HTR-8/SVneo (cell line): Measurements from ENCODE around the gene CALML6.

Experiments used
- DNase-seq: peaks from one replicate; pipeline ENCODE4 v3.0.0; 2011; ENCODE audit warnings: low spot score, mixed read lengths; ENCODE audit not compliant: insufficient read length
- FAIRE-seq: peaks from 2 replicates; lab custom pipeline; 2011; peaks lifted over from hg19 to GRCh38; lab: Jason Lieb, UNC

Gene CALML6

DNA sequence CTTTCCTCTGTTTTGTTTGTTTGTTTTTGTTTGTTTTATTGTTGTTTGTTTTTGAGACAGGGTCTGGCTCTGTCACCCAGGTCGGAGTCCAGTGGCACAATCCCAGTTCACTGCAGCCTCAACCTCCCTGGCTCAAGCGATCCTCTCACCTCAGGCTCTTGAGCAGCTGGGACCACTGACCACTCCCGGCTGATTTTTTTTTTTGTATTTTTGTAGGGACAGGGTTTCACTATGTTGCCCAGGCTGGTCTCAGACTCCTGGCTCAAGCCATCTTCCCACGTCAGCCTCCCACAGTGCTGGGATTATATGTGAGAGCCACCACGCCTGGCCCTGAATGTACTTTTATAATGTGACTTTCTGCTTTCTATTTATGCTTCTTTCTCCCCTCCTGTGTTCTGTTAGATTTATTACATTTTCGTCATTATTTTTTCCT lies 5.0 kb upstream of the CALML6 start:
- no peak for FAIRE-seq
- DNase-seq = no peak

DNA sequence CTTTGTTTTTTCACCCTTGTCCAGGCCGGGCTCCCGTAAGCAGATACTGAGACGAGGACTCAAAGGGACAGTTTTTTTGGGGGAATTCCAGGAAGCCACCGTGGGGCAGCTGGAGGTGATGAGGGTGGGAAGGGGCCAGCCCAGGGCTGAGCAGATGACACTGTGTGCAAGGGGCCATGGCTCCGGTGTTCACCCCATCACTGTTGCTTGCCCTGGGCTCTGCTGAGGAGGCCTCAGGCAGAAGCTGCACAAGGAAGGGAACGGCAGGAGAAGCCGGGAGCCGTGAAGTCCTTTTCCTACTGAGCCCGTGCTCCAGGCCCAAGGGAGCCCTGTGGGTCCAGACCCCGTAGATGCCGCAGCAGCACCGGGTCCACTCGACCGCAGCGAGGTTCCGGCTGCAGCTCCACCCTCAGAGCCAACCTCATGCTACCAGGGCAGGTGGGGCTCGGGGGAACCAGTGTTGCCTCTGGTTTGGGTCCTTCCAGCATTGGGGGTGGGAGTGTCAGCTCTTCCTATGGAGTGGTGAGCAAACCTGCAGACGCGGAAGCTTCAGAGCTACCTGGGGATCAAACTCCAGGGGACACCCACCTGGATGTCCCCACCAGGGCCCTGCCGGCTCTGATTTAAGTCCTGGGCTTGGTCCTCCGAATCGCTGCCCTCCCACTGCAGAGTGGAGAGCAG lies 4.3 kb upstream of the CALML6 start:
- DNase-seq (no peak), FAIRE-seq (no peak)

DNA sequence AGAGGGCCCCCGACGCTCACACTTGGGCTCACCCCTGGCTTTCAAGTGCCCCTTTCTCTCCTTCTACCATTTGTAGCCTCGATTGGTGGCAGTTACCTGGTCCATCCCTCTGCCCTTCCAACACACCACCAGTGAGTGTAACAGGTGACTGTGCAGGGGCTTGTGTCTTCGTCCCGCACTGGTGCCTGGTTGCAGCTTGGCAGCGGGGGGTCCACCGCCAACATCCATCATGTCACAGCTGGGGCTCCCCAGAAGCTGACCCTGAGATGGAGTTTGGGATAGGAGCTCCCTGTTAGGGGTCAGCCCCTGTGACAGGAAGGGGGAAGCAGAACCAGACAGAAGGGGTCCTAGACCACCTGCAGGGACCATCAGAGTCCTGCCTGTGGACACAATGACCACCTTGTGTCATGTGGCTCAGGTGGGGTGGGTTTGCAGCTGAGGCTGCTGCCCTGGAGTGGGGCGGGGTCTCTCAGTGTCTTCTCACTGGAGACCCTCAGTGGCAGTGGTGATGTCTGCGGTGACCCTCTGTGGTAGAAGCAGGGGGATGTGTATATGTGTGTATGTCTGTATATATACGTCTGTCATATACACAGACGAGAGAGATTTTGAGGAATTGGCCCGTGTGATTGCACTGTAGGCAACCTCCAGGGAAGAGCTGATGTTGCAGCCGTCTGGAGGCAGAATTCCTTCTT lies 3.6 kb upstream of the CALML6 start:
- DNase-seq (no peak), FAIRE-seq (no peak)

DNA sequence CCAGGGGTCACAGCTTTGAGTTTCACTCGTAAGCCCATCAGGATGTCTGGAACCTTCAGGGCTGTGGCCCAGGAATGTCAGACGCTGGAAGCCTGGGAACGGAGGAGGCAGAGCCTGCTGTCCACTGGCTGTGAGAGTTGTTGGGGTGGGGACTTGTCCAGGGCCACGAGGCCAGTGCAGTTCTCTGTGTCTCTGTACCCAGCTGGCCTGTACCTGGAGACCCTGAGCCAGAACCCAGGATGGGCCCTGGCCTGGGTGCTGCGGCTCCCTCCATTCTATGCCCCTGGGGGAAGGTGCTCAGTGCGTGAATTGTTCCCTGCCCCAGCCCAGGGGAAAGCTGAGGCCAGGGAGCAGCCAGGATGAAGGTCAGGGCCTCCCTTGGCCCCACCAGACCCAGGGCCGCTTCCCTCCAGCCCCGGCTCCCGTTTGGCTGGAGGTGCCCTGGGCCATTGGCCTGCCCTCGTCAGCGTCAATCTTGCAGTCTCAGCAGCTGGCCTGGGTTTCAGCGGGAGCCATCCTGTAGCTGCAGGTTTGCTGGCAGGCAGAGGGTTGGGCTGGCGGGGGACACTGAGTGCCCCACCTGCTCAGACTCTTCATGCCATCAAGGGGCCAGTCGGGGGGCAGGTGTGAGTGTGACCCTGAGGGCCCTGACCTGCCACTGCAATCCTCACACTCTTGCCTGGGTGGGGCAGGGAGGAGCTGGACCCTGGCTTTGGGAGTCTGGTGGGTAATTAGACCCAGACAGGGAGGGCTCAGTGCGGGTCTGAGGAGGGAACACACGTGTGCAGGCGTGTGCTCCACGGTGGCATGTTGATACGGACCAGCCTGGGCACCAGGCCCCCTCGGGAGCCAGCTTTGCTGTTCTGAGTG lies 724 bp upstream of the CALML6 start:
- DNase-seq (no peak), FAIRE-seq (no peak)

DNA sequence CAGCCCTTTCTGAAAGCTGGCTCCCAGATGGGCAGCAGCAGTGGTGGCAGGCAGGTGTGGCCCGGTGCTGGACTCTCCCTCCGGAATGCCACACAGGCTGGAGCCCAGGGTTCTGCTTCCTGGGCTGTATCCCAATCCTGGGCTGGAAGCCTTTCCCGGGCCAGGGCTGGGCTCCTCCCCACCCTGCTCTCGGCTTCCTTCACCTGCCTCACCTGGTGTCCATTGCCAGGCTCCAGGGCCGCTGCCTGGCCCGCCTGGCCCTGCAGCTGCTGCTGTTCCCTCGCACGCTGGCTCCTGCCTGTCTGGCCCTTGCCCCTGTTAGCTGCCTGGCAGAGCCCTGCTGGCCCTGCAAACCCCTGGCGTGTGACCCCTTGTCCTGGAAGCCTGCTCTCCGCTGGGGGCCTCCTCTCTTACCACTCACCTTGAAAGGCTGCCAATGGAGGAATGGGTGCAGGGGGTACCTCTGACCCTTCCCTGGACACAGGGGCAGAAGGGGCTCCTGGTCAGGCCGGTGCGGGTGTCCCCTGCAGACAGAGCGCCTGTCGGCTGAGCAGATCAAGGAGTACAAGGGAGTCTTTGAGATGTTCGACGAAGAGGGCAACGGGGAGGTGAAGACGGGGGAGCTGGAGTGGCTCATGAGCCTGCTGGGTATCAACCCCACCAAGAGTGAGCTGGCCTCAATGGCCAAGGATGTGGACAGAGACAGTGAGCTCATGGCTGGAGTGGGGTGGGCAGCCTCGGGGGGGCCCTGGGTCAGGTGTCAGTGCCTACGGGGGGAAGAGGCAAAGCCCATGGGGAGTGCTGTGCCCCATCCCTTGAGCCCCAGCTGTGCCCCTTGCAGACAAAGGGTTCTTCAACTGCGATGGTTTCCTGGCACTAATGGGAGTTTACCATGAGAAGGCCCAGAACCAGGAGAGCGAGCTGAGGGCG lies 1.1 kb downstream of the CALML6 start:
- no peak for FAIRE-seq
- no peak for DNase-seq

DNA sequence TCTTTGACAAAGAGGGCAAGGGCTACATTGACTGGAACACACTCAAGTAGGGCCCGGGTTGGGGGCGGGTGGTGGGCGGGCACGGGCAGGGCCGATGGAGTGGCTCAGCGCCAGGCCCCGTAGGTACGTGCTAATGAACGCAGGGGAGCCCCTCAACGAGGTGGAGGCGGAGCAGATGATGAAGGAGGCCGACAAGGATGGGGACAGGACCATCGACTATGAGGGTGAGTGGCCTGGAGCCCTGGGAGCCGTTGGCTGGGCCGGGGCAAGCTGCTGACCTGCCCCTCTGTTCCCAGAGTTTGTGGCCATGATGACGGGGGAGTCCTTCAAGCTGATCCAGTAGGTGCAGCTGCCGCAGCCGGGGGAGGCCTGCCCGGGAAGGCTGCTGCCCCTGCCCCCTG lies 1.8 kb downstream of the CALML6 start:
- DNase-seq (no peak), FAIRE-seq (no peak)

DNA sequence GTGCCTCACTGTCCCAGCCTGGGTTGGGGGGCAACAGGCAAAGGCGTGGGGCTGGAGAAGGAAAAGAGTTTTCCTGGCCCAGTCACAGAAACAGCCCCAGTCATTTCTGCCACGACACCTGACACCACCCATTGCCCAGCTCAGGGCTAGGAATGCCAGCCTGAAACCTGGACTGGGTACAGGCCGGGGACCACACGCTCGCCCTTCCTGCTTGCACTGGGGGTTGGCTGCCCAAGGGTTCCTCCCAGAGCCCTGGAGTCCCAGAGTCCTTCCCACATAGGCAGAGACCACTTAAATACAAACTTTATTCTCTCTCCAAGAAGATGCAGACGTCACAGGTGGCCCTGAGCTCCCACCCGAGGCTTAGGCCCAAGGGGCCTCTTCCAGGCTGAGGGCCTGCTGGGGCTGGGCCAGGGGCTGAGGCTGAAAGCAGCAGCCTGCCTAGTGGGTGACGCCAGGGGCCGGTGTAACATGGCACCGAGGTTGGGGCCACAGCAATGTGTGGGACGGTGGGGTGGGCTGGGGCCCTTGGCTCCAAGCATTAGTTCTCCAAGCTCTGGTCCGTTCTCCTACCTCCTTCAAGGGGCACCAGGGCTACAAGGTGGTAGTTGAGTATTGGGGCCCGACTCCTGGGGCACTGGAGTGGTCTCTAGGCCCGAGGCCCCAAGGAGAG lies 2.4 kb downstream of the CALML6 start:
- DNase-seq (no peak), FAIRE-seq (no peak)

DNA sequence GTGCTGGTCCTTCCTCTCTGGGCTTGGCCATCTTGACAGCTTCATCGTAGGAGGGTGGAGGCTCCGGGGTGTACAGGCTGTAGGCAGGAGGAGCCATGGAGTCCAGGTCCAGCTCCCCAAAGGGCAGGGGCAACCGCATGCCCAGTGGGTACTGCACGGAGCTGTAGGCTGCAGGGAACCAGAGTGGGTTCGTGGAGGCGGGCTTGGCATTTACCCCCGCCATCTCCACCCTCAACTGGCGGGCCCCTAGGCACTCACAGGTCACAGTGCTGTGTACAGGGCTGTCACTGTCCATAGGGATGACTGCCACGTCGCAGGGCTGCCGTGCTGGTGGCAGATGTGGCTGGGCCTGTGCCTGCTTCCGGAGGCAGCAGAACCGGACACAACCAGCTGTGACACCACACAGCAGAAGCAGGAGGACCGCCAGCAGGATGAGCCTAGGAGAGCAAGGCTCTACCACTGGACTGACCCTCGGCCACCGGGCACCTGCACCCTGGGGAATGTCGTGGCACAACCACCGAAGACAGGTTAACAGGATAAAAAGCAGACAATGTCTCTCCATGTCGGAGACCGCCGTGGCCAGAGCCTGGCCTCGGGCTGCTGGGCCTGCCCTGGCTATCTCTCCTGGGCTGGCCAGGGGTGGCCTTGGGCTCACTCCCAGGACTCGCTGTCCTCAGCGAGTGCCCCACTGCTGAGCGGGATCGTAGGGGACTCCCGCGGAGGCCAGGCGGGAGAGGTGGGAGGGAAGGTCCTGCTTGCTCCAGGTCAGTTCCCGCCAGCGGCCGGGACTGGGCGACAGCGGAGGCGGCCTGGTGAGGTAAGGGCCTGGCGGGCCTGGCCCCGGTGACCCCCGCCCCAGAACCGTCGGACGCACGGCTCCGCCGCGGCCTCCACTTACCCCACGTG lies 3.2 kb downstream of the CALML6 start:
- DNase-seq (no peak), FAIRE-seq (no peak)

DNA sequence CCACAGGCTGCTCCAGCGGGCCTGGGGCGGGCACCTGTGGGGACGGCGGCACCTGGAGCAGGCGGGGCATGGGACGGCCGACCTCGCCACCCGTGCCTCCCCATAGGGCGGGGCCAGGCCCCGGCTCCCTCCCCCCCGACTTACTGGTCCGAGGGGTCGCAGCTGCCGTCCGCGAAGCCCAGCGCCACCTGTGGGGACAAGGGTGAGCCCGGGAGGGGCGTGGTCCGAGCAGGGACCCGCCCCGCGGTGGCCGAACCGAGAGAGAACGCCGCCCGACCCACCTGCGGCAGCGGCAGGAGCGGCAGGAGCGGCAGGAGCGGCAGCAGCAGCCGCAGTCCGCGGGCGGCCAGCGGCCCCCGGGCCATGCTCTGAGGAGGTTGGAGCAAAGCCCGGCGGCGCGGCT lies 3.8 kb downstream of the CALML6 start, which contains the start of gene TMEM52:
TSS of gene TMEM52 (minus strand) at position 379 of the 403 bp plus-strand sequence. CDS start at position 365, 14 bp downstream.
- no peak for FAIRE-seq
- DNase-seq = no peak

DNA sequence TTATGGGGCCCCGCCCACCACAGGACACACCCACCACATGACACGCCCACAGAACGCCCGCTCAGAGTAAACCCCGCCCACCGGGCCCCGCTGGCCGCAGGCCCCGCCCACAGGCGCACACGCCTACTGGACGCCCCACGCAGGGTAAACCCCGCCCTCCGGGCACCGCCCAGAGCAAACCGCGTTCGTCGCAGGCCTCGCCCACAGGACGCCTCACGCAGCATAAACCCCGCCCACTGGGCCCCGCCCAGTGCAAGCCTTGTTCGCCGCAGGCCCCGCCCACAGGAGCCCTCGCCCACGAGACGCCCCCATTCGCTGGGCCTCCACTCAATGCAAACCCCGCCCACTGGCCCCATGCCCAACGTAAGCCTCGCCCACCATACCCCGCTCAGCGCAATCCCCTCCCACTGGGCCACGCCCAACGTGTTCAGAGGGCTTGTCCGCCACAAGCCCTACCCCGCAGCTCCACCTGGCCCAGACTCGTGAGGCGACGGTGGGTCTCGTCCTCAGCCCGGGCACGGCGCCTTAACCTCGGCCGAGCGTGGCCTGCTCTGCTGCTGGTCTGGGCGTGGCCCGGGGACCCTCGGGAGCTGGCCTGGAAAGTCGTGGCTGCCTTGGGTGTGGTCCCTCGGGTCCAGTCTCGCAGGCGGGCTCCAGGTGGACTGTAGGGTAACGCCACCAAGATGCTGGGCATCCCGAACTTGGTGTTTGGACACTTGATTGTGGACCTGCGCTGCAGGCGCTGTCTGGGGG lies 4.4 kb downstream of the CALML6 start:
- peak; percentile 96 for FAIRE-seq
- peak; percentile 93 for DNase-seq

DNA sequence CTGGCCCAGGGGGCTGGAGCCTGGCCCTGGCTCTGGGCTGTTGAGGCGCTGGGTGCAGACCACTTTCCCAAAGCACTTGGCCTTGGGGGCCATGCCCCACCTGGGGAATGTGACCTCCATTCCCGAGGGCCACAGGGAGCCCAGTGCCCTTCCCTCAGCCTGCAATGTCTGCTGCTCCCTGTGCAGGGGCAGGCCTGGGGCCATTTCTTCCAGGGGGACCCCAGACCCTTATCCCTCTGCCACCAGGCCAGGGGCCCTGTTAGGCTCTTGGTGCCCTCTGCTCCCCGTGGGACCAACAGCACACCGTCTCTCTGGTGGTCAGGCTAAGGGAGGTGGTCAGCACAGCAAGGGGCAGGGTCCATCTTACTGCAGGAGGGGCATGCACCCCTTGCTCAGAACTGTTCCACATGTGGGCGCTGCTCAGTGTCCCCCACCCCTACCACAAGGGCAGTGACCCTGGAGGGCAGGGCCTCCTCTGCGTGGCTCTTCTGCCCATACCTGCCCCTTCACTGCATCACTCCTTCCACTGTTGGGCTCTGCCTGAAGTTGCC lies 5.1 kb downstream of the CALML6 start:
- no peak for FAIRE-seq
- no peak for DNase-seq

DNA sequence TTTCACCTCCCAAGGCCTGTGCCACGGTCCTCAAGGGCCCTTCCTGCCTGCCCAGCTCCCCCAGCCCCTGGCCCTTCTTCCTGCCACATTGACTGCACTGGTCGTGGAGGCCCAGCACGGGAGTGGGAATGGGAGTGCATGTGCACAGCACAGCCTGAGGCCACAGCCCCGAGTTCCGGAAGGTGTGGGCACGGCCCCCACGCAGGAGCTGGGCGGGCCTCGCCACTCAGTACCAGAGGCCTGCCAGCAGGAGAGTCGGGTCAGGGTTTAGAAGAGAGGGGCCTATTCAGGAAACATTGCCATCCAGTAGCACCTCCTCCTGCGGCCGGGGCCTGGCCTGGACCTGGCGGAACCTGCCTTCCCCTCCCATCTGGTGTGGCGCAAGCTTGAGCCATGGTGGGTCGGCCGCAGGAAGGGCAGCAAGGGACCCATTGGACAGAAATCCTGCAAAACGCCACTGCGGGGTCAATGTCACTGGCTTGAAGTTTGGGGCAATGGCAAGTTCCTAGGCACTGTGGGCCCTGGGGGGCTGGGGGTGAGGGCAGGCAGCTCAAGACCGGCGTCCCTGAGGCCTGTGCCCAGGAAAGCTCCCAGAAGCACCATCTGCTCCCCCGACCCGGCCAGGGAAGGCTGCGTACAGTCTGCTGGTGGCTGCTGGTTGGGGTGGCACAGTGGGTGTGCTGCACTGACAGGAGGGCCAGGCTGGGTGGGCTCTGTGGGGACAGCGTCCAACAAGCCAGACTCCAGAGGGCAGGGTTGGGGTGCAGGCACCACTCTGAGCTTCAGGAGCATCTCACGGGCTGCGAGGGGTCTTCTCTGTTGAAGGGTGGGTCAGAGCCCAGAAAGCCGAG lies 5.8 kb downstream of the CALML6 start:
- no peak for FAIRE-seq
- DNase-seq = no peak

DNA sequence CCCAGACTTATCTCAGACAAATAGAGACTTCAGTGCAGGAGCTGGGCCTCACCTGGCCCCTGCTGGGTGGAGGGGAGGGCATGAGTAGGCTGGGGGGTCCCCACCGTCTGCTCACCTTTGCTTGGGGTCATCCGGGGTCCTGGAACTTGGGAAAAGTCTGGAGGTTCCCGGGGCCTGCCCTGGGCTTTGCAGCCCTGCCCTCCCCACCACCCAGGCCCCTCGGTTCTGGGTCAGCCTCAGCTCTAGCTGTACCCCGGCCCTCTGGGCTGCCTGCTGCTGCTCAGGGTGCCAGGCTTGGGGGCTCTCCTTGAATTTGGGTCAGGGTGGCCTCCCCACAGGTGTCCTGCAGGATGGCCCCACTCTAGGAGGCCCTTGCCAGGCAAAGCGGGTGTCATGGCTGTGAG lies 6.4 kb downstream of the CALML6 start:
- FAIRE-seq (no peak), DNase-seq (no peak)

DNA sequence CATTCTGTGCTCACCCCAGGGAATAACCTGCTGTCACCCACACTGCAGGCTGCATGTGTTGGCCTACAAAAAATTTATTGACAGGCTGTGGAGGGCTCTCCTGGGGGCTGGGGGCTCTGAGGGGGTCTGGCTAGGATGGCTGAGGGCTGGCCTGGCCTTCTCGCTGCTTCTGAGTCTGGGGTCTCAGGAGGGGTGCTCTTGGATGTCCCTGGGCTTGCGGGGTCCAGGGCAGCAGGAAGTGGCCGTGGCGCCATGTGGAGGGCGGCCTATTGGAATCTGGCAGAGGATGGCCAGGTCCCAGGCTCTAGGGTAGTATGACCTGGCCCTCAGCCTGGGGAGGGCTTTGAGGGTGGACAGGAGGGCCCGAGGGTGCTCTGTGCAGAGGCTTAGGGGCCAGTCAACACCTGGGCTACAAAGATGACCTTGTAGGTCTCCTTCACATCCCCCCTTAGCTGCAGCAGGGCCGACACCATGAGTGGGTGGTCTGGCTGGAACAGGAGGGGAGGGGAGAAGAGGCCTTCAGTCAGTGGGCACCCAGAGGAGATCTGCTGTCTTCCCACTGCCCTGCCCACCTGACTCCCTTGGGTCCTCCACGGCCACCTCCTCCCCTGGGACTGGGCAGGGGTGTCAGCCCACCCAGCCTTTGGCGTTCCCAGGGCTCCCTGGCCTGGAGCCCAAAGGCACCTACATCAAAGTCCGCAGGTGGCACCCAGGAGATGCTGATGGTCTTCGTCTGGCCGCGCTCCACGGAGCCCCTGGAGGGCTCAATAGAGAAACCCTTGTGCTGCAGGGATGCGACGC lies 7.0 kb downstream of the CALML6 start:
- FAIRE-seq (no peak), DNase-seq (no peak)

DNA sequence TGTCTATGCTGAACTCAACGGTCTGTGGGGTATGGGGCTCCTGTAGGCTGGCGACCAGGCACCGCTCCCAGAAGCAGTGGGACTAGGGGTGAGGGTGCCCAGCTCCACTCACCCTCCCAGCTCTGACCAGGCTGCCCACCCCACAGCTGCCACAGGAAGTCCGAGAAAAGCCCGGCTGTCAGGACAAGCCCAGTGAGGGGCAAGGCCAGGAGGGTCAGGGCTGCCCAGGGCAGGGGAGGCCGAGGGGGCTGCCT lies 7.6 kb downstream of the CALML6 start:
- DNase-seq = no peak
- no peak for FAIRE-seq
